22Rv1 (cell line): ENCODE measurements around the gene LMAN2.

ENCODE experiments used
- ZFX ChIP-seq: fragments of 450-650 bp; IDR thresholded peaks from 2 replicates; pipeline ENCODE4 v1.6.1; 2017; ENCODE audit warnings: antibody characterized with exemption, borderline replicate concordance
- TF ChIP-seq, protein P1 (sequence below): fragments of 450-650 bp; IDR thresholded peaks from 2 replicates; pipeline ENCODE4 v1.5.1; 2017; ENCODE audit warnings: mild to moderate bottlenecking

- TF ChIP-seq, protein P1, sequence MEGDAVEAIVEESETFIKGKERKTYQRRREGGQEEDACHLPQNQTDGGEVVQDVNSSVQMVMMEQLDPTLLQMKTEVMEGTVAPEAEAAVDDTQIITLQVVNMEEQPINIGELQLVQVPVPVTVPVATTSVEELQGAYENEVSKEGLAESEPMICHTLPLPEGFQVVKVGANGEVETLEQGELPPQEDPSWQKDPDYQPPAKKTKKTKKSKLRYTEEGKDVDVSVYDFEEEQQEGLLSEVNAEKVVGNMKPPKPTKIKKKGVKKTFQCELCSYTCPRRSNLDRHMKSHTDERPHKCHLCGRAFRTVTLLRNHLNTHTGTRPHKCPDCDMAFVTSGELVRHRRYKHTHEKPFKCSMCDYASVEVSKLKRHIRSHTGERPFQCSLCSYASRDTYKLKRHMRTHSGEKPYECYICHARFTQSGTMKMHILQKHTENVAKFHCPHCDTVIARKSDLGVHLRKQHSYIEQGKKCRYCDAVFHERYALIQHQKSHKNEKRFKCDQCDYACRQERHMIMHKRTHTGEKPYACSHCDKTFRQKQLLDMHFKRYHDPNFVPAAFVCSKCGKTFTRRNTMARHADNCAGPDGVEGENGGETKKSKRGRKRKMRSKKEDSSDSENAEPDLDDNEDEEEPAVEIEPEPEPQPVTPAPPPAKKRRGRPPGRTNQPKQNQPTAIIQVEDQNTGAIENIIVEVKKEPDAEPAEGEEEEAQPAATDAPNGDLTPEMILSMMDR: peak; percentile 40
- TF ChIP-seq ZFX: no peak
These were observed 38.8 kb downstream of the LMAN2 start for GRCh38 chr5:177312649-177313181.
